ENCODE data around the gene PTPN4. TPM values are rescaled to one million over a fixed set of nuclear protein-coding genes. Genes with fewer than 3 reads are reported as not detected.

The PTPN4 gene
- total RNA-seq, 4 donors from 2014 or later = 23.3 to 45.4 (median 39.1) TPM

DNA sequence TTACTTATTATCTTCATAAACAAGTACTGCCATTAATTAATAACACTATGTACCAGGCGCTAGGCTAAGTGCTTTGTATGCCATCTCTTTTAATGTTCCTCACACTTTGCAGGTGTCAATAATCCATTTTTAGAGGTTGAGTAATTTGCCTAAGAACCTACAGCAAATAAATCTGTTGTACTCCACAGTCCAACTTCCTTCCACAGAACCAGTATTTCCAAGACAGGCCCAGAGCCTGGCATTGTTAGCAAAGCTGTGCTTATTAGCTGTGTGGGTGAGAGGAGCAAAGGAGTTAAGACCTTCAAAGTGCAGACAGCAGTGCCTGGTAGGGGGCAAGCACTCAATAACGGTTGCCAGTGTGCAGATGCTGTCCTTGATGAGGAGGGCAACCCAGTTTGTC is 14.2 kb upstream of the PTPN4 start:
- TF ChIP-seq, protein P1, sequence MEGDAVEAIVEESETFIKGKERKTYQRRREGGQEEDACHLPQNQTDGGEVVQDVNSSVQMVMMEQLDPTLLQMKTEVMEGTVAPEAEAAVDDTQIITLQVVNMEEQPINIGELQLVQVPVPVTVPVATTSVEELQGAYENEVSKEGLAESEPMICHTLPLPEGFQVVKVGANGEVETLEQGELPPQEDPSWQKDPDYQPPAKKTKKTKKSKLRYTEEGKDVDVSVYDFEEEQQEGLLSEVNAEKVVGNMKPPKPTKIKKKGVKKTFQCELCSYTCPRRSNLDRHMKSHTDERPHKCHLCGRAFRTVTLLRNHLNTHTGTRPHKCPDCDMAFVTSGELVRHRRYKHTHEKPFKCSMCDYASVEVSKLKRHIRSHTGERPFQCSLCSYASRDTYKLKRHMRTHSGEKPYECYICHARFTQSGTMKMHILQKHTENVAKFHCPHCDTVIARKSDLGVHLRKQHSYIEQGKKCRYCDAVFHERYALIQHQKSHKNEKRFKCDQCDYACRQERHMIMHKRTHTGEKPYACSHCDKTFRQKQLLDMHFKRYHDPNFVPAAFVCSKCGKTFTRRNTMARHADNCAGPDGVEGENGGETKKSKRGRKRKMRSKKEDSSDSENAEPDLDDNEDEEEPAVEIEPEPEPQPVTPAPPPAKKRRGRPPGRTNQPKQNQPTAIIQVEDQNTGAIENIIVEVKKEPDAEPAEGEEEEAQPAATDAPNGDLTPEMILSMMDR (IDR thresholded peaks at IDR 0.05; ENCODE audit: low read depth) = no peak

DNA sequence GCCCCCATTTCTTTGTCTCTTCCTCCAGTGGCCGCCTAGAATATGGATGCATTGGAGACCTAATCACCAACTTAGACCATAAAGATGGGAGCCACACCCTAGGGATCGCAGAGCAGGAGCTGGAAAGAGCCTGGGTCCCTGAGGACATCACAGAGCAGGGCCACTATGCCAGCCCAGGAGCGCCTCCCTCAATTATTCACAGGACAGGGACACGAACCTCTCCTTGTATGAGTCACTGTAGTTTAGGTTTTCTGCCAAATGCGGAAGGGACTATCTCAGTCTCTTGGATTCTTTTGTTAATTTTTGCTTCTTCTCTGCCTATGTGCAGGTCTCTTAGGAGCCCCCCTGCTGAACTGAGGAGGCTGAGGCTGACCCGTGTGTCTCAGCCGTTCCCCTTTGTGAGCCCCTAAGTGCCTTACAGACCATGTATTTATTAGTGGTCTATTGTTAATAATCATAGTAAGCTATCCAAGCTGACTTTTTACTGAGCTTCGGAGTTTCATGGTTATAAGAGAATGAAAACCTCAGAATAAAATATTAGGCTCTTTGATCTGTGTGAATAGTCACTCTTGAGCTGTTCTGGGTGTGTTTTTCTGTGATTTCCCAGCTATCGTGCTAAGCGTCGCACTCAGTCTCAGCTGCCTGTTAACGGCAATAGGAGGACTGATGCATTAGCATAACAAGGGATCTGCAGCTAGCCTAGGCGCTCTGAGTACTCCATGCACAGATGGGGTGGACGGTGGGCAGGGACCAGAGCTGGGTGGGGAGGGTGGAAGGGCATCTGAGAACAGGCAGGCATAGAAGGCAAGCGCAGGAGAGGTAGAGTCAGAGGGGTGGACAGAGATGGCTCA is 12.7 kb upstream of the PTPN4 start:
- TF ChIP-seq, protein P1 (IDR thresholded peaks at IDR 0.05; ENCODE audit: low read depth) = no peak

DNA sequence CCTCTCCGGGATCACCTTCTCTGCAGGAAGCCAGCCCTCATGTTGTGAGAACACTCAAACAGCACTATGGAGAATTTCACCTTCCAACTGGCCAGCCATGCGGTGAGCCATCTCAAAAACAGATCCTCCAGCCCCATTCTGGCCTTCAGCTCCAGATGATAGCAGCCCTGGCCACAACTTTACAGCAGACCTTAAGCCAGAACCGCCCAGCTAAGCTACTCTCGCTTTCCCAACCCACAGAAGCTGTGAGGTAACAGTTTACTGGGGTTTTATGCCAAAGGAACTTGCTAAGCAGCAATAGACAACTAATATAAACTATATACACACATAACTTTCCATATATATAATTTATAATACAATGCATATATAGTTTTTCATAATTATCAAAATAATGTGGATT is 11.6 kb upstream of the PTPN4 start:
- TF ChIP-seq, protein P1 (IDR thresholded peaks at IDR 0.05; ENCODE audit: low read depth) = no peak

DNA sequence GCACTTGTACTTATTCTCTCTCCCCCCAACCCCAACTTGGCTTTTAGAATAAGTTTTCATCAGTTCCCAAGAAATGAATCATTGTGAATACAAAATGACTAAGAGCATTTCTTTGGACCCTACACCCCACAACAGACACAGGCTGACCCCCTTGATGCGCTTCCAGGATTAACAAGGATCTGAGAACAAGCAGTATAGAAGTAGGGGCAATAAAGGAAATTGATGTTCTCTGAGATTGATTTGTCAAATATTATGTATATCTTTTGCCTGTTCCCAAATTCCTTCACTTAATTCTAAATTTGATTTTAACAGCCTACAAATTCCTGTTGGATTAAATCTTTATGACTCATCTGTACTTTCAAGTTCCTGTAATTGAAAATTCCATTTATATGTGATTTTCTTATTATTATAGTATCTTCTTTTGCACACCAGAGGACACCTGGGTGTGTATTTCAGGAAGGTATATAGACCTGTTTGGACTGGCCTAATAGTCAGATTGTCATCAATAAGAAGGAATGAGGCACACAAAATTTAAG is 10.2 kb upstream of the PTPN4 start:
- TF ChIP-seq, protein P1 (IDR thresholded peaks at IDR 0.05; ENCODE audit: low read depth) = no peak

DNA sequence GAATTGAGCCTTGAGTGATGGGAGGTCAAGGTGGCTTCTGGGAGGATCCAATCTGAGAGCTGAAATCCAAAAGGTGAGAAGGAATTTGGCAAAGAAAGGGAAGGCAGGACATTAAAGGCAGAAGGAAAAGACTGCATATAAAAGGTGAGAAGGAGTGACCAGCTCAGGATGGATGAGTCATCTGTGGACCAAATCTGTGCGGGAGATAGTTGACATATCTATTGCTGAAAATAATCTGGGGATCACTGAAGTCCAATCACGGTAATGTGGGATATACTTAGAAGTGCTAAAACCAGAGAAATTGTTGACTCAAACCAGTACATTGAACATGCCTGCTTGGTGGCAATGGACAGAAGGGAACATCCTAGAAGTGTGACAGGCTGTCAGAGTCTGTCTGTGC is 8.0 kb upstream of the PTPN4 start:
- TF ChIP-seq, protein P1 (IDR thresholded peaks at IDR 0.05; ENCODE audit: low read depth) = no peak

DNA sequence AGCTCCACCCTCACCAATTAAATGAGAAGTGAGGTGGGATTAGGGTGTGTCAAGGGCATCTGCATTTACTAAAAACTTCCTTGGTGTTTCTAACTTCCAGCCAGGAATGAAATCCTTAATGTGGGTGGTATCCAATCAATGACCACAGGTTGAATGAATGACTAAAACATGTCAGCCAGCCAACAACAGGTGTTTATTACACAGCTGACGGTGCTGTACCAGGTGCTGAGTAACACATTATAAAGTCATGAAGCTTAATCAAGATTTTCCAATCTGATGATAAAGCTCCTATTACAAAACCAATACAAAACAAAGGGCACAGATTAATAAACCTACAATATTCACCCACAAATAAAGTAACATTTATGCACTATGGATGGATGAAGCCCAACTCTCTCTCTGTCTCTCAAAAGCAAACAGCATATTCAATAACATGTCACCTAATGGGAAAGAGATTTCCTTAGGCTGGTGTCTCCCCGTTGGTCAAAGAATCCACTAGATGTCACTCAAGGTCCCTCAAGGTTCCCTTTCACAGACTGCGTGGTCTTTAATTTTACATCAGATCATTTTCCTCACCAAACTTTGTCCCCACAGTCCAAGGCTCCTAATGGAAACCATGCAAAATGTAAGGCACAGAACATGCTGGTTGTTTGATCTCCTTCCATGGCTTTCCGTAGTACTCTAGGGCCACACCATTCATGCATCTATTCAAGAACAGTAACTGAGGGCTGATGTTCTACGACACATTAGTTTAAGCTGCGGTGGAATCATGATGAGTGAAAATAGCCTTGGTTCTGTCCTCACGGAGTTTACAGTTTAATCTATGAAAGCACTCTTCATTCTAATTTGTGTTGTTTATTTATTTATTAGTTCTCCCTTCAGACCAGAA is 6.4 kb upstream of the PTPN4 start:
- TF ChIP-seq, protein P1 (IDR thresholded peaks at IDR 0.05; ENCODE audit: low read depth) = no peak

DNA sequence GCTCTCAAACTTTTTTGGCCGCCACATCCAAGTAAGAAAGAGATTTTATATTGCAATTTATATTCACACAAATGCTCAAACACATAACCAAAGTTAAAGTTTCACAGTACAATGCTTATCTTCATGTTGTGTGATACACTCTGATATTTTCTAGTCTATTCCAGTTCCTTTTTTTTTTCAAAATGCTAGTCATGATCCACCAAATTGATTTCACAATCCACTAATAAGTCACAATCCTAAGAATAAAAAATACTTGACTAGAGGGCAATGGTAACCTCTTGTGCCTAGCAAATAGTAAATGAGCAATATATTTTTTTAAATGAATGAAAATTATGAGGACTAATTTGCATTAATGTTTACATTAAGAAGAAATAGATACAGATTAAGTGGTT is 5.8 kb upstream of the PTPN4 start:
- TF ChIP-seq, protein P1 (IDR thresholded peaks at IDR 0.05; ENCODE audit: low read depth) = no peak

All from subcutaneous adipose tissue (tissue), 4 donors.